HepG2 (cell line): ENCODE results near the gene HLCS.

Source experiments
- CAMTA2 ChIP-seq: sonication (generic); formaldehyde crosslinking; IDR thresholded peaks from 2 replicates; pipeline ENCODE4 v1.4.0; 2020; ENCODE audit warnings: mild to moderate bottlenecking, missing genetic modification reagents, borderline replicate concordance
- CHD2 ChIP-seq: IDR thresholded peaks from 2 replicates; pipeline ENCODE4 v1.6.1; 2011; ENCODE audit warnings: low read depth, low read length, improper control_type of control experiment
- CHD4 ChIP-seq: fragments of 200-600 bp; sonication (generic); IDR thresholded peaks from 2 replicates; pipeline ENCODE4 v1.7.0; 2017; ENCODE audit warnings: mild to moderate bottlenecking, low read length, borderline replicate concordance
- EZH2 ChIP-seq: conservative IDR thresholded peaks from 2 replicates; pipeline ENCODE4 v1.6.1; 2012; ENCODE audit warnings: mild to moderate bottlenecking, low read depth, low read length, moderate library complexity
- NFE2 ChIP-seq: sonication (generic); formaldehyde crosslinking; IDR thresholded peaks from 2 replicates; pipeline ENCODE4 v1.4.0; 2020; ENCODE audit warnings: missing genetic modification reagents
- POLR2A ChIP-seq, 2 experiments: IDR thresholded peaks; 2 replicates each; pipeline ENCODE4 v1.6.1; 2011; ENCODE audit warnings: low read depth in 2 of 2, low read length in 2 of 2, mild to moderate bottlenecking in 1 of 2, moderate library complexity in 1 of 2; ENCODE audit not compliant: insufficient read depth in 1 of 2
- SIN3A ChIP-seq: IDR thresholded peaks from 2 replicates; pipeline ENCODE4 v1.6.1; 2011; ENCODE audit warnings: low read depth, mild to moderate bottlenecking, control low read depth, low read length, borderline replicate concordance
- ZFP41 ChIP-seq: sonication (generic); formaldehyde crosslinking; IDR thresholded peaks from 2 replicates; pipeline ENCODE4 v1.4.0; 2020; ENCODE audit warnings: mild to moderate bottlenecking, missing genetic modification reagents, borderline replicate concordance
- ZNF296 ChIP-seq: sonication (generic); formaldehyde crosslinking; conservative IDR thresholded peaks from 2 replicates; pipeline ENCODE4 v1.5.0; 2020; ENCODE audit warnings: mild to moderate bottlenecking, missing genetic modification reagents
- TF ChIP-seq, protein P1 (sequence below): sonication (generic); formaldehyde crosslinking; IDR thresholded peaks from 2 replicates; pipeline ENCODE4 v1.5.0; 2020; ENCODE audit warnings: mild to moderate bottlenecking, missing genetic modification reagents, moderate library complexity
- TF ChIP-seq, protein P2 (sequence below): sonication (generic); formaldehyde crosslinking; IDR thresholded peaks from 2 replicates; pipeline ENCODE4 v1.4.0; 2020; ENCODE audit warnings: low read depth, mild to moderate bottlenecking, missing genetic modification reagents

GRCh38 chr21:36891692-36892091 is 74.8 kb downstream of the HLCS start:
- no peak for TF ChIP-seq CHD2
- TF ChIP-seq, protein P1, sequence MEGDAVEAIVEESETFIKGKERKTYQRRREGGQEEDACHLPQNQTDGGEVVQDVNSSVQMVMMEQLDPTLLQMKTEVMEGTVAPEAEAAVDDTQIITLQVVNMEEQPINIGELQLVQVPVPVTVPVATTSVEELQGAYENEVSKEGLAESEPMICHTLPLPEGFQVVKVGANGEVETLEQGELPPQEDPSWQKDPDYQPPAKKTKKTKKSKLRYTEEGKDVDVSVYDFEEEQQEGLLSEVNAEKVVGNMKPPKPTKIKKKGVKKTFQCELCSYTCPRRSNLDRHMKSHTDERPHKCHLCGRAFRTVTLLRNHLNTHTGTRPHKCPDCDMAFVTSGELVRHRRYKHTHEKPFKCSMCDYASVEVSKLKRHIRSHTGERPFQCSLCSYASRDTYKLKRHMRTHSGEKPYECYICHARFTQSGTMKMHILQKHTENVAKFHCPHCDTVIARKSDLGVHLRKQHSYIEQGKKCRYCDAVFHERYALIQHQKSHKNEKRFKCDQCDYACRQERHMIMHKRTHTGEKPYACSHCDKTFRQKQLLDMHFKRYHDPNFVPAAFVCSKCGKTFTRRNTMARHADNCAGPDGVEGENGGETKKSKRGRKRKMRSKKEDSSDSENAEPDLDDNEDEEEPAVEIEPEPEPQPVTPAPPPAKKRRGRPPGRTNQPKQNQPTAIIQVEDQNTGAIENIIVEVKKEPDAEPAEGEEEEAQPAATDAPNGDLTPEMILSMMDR (CRISPR knock-in tag) = no peak
- TF ChIP-seq ZFP41 = no peak
- TF ChIP-seq CHD4 = no peak
- TF ChIP-seq EZH2 = no peak
- no peak for TF ChIP-seq SIN3A
- TF ChIP-seq, protein P2, sequence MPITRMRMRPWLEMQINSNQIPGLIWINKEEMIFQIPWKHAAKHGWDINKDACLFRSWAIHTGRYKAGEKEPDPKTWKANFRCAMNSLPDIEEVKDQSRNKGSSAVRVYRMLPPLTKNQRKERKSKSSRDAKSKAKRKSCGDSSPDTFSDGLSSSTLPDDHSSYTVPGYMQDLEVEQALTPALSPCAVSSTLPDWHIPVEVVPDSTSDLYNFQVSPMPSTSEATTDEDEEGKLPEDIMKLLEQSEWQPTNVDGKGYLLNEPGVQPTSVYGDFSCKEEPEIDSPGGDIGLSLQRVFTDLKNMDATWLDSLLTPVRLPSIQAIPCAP = no peak
- no peak for TF ChIP-seq POLR2A (IDR thresholded peaks at IDR 0.05; ENCODE audit: insufficient read depth in 1 of 2, low read depth in 2 of 2, low read length in 2 of 2)
- TF ChIP-seq CAMTA2 (CRISPR knock-in tag) = no peak
- no peak for TF ChIP-seq ZNF296 (CRISPR knock-in tag)
- no peak for TF ChIP-seq NFE2 (CRISPR knock-in tag)
